RKO (cell line): ENCODE data around the gene HES6.

ENCODE experiments used
- DNase-seq: peaks from one replicate; pipeline ENCODE4 v3.0.0-alpha.2; 2016; ENCODE audit warnings: low spot score

HES6 gene

DNA sequence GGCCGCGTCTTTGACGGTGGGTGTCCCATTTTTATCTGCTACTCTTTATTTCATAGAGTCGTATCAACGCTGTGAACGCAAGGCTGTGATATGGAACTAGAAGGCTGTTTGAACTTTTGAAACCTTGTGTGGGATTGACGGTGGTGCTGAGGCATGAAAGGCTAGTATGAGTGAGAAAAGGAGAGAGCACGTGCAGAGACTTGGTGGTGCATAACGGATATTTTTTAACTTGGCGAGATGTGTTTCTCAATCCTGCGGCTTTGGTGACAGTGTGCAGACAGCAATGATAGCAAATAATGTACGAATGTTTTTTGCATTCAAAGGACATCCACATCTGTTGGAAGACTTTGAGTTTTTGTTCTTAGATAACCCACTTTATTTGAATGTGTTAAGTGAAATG is 6.2 kb downstream of the HES6 start:
- DNase-seq, result no peak

DNA sequence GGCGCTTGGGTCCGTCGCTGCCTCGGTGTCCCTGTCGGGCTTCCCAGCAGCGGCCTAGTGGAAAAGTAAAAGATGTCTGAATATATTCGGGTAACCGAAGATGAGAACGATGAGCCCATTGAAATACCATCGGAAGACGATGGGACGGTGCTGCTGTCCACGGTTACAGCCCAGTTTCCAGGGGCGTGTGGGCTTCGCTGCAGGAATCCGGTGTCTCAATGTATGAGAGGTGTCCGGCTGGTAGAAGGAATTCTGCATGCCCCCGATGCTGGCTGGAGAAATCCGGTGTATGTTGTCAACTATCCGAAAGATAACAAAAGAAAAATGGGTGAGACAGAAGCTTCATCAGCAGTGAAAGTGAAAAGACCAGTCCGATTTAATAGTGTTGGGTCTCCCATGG is 8.0 kb downstream of the HES6 start:
- DNase-seq, result no peak

DNA sequence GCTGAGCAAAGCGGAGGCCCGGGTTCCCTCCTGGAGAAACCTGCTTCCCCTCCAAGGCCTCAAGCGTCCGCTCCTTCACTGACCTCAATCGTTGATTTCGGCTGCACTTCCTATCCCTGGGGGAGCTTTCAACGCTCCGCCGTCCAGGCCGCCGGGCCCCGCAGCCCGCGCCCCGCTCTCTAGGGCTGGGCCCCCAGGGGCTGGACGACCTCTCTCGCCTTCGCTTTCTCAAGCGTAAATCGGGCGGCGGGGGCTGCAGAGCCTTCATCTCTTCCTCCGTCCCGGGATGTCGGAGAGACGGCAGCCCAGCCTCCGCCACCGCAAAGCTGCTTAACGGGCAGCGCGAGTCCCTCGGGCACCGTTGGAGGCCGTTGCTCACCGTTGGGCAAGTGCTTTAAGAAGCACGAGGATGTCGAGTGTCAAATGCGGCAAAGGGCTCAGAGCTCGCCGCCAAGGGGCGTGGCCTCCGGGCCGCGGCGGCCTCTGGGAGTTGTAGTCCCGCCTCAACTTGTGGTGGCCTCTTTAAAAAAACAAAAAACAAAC is 8.5 kb downstream of the HES6 start:
- no peak for DNase-seq

DNA sequence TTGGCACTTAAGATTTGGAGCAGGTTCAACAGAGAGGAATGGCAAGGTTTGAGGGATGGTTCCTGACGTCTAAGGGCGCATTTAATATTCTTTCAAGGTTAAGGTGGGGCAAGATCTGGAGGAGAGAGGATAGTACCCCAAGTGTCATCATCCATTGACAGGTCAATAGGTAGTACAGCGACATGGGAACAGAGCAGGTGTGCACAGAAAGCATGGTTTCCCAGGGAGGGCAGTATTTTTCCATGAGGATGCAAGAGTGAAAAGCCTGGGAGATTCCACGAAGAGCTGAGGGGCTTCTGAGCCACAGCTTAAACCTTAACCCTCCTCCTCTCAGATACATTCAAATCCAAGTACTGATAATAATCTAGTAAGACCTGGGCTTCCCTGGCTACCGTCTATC is 9.1 kb downstream of the HES6 start:
- no peak for DNase-seq

DNA sequence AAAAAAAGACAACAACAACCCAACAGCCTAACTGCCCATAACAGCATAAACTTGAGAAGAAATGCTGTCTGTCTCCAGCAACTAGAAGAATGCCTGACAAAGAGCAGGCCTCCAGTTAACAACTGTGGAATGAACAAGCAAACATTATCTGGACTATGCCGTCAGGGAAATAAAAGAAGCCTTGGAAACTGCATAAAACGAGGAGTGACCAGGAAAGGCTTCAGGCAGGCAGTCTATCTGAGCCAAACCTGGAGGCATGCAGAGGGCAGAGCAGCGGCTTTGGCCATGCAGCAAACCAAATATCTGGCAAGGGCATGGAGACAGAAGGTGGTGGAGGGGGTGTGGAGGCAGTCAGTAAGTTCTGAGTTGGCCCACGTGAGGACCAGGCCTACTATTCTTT is 11.1 kb downstream of the HES6 start:
- DNase-seq, result no peak

DNA sequence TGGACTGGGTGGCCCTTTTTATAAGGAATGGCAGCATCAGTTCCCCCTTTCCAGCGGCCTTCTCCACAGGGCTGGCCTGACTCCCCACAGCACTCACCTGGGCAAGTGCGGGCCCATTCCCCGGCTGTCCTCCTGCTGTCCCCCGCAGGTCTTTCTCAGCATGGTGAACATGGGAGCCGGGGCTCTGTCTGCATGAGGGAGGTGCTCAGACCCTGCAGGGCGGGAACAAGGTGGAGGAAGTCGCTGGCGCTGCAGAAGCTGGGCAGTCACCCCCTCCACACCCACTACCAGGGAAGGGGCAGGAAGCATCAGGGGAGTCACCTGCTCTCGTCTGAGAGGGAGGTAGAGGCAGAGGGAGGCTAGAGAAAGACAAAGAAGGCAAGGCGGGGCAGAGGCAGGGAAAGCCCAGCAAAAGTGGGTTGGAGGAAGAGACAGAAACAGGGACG is 12.2 kb downstream of the HES6 start:
- no peak for DNase-seq

DNA sequence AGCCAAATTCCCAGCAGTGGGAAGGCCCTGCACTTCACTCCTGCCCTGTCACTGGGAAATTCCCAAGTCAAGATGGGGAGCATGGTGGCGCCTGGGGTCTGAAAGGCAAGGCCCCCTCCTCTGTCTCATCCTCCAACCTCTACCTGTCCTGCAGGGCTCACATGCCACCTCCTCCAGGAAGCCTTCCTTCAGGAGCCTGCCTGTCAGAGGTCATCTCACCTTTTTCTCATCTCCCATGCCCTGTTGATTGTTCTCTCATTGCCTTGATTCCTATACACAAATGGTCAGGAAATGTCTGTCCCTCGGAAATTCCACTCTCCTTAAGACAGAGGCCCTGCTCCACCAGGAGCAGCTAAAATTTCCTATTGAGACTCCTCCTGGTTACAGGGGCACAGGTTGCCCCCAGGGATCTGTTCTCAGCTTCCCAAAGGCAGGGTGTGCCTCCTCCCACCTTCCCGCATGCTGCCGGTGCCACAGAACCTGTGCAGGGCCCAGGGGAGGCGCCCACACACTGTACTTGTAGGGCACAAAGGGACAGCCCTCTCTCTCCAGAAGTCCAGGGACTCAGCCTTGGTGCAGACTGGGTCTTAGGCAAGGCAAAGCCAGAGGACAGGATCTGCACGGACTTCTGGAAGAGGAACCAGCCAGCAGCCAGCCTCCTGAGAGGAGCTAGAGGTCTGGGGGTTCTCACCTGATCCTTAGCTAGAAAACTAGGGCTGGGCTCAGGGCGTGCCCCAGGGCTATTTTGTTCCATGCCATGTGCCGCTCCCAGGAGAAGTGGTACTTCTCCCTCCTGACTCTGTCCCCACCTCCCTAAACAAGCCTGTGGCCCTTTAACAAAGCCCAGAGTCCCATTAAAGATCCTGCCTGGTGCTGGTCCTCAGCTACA is 12.9 kb downstream of the HES6 start:
- DNase-seq, result no peak

DNA sequence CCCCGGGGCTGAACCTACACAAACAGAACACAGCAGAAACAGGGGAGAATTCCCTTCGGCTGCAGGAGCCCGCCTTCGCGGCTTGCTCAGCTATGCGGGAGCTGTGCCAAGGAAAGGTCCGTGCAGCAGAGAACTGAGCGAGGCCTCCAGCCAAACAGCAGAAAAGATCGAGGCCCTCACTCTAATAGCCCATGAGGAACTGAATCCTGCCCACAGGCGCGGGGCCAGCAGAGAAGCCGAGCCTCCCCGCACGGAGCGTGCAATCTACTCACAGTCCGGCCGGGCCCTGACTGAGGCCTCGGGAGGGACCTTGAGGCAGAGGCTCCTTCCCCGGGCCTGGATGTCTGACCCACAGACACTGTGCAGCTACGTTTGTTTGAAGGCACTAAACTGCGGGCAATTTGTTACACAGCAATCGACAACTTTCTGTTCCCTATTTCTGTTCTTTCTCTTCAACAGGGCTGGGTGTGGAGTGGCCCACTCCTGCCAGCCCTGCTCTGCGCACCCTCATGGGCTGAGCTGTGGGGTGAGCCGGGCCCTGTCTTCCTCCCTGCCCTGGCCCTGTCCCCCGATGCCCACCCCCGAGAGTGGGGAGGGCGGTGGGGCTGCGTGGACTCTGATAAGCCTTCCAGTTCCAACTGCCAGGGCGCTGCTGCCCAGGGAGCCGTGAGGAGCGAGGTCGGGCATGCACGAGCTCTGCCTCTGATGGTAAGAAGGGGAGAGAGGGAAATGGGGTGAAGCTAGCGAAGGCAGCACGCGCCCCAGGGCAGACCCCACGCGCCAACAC is 13.7 kb downstream of the HES6 start:
- no peak for DNase-seq

DNA sequence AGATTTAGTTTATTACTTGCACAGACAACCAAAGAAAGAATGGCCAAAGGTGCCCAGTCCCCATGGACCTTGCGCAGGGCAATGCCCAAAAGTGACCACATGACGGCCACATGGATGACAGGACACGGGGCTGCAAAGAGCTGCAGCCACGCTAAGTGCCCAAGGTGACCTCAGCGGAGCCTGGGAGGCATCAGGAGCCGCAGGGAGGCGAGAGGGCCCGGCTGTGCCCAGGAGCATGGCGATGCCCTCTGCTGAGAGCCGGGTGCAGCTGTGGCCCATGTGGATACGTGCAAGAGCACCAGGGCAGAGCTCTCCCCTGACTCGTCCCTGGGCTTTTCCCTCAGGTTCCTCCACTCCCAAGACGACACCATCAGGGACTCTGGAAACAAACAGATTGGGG is 14.7 kb downstream of the HES6 start:
- no peak for DNase-seq

DNA sequence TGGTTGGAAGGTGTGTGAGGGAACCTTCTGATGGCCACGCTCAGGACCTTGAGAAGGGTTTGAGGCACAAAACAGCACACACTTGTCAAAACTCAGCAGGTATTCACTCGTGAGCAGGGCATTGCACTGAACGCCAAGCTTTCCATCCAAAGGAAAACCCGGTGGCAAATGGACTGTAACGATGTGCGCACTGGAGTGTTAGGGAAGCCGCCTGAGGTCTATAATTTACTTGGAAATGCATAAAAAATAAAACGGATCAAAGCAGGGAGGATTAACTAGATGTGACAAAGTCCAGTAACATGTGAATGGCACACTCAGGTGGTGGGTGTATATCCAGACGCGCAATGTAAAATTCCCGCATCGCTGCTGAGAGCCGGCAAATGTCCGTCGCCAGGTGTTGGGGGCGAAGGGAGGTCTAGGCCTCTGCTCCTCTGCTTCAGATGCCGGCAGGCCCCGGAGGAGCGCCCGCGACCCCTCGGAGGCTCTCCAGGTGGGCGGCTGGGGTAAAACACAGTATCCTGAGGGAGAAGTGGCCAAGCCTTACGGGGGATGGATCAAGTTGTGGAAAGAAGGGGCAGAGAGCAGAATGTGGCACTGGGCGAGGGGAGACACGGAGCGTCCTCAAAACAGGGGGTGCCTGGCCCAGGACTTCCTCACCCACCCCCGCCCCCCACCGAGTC is 15.3 kb downstream of the HES6 start:
- no peak for DNase-seq

DNA sequence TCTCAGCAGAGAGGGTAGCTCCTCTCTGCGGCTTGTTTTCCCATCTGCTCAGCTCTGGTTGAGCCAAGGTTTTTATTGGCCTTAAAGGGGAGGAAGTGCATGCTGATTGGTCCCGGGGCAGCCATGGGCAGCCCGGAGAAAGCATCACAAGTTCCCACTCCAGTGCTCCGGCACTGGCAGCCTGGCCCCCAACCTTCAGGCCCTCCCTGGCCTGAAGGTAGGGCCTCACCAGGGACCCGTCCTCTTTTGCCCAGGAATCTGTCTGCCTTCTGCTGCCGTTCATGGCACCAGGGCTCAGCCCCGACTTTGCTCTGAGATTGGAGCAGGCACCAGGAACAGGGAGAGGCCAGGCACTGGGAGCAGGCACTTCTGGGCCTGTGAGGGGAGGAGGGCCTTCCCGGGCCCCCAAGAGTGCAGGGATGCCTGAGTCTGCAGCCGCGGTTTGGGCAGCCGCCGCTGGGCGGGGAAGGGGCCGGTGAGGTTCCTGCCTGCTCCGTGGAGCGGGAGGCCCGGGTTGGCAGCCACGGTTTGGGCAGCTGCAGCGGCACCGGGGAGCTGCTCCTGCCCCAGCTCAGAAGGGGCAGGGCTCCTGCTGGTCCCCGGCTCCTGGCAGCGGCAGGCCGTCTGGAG is 18.8 kb downstream of the HES6 start:
- no peak for DNase-seq

DNA sequence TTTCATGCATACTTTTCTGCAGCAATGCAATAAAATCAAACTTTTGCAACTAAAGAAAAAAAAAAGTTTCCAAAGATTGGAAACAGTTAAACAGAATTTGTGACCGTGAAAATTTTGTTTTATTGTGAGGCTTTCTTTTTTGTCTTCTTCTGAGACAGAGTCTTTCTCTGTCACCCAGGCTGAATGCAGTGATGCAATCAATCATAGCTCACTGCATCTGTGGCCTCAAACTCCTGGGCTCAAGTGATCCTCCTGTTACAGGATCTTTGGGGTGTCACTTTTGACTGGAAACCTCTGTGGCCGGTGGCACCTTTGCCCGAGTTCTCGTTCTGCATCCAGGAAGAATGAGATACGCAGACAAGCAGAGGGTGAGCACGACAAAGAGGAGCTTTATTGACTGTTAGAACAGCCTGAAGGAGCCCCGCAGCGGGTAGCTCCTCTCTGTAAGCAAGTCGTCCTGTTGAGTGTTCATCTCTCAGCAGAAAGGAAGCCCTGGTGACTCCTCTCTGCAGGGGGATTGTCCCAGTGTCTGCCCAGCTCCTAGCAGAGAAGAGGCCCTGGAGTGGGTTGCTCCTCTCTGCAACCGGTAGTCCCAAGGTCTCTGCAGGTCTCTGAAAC is 19.5 kb downstream of the HES6 start:
- DNase-seq, result no peak

DNA sequence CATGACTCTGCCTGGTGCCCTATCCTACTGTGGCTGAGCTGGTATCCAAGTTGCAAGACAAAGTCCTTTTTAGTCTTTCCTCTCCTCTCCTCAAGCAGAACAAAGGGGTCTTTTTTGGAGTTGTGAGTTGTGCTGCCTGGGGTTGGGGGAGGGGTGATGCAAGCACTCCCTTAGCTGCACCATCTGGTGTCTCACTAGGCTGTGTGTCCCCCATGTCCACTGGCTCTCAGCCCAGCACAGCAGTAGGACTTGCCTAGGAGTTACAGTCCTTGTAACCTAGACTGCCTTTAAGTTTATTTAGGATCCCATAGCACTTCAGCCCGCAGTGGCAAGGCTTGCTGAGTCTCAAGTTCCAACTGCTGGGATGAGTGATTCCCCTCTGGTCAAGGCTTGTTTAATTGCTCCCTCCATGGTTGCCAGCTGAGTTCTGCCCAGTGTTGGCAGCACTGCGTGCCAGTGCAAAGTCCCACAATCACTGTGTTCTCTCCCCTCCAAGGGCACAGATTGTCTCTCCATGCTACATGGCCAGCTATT is 23.1 kb downstream of the HES6 start:
- no peak for DNase-seq

DNA sequence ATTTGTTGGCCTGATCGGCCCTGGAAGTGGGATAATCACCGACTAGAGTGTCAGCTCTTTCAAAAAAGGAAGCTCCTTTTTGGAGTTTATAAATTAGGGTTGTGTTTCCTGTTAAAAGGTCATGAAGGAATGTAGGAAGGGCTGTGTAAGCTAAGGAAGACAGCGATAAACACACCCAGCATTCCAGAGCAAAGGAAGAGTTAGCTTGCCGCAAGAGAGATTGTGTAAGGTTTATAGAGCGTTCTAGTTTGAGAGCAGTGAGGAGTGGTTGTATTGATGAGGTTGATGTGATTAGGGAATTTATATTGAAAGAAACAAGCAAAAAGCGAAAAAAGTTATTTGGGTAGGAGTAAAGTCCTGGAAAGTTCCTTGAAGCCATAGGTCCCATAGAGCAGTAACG is 32.8 kb downstream of the HES6 start:
- no peak for DNase-seq

DNA sequence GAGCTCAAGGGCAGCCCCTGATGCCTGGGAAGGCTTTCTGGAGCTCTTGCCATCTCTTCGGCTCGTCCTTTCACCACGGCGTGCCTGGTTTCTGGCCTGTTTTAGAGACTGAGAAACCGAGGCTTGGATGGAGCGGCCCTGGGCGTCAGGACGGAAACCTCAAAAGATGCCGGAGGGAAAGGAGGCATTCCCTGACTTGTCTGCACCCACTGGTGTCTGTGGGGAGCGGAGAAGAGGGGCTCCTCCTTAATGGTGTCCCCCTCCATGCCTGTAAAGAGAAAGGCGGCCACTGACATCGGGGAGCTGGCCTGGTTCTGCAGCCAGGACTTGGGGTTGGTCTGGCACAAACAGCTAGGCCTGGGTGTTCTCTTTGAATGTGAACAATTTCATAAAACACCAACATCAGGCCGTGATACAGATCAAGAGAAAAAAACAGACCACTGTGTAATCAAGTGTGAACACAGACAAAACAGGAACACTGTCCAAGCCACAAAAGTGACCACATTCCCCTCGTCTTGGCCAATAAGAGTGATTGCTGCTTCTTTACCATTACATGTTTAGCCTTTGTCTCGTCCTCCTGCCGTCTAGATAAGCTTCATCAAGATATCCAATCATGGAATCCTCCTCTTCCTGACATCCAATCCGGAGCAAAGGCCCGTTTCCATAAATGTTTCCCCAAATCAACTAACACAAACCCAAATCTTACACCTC is 35.7 kb downstream of the HES6 start:
- no peak for DNase-seq

DNA sequence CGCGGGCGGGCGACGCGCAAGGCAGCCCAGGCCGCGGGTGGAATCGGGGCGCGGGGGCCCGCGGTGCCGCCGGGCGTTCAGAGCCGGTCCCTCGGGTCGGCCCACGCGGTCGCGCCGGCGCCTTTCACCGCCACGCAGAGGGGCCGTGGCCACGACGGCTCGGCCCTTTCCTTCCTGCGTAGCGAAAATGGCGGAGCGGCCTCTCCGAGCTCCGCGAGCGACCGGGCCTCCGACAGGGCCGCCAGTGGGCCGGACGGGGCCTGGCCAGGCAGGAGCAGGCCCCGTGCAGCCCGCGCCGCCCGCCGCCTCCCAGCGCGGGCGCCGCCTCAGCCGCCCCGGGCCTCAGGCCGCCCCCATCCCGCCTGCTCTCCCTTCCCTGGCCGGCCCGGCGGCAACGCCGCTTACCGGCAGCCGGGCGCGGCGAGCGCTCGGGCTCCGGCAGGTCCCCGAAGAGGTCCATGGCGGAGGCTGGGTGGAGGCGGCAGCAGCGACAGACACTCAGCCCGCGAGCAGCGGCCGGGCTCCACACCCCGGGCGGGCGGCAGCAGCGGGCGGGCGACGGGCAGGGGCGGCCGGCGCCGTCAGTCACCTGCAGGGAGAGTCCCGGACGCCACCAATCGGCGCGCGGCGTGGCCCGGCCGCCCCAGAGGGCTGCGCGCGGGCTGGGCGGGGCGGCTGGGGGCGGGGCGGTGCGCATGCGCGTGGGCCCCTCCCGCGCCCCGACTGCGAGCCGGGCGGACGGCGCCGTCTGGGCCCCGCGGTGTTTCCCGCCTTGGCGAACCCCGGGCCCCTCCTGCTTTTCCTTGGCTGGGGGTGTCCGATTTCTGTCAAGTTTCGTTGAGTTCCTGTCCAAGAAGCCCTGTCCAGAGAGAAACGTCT is 36.5 kb downstream of the HES6 start, which contains the start of gene ILKAP:
ILKAP (minus strand) TSS at position 602 of the 879 bp plus-strand sequence; CDS start at position 460, 142 bp downstream.
- DNase-seq, result peak; percentile 88

DNA sequence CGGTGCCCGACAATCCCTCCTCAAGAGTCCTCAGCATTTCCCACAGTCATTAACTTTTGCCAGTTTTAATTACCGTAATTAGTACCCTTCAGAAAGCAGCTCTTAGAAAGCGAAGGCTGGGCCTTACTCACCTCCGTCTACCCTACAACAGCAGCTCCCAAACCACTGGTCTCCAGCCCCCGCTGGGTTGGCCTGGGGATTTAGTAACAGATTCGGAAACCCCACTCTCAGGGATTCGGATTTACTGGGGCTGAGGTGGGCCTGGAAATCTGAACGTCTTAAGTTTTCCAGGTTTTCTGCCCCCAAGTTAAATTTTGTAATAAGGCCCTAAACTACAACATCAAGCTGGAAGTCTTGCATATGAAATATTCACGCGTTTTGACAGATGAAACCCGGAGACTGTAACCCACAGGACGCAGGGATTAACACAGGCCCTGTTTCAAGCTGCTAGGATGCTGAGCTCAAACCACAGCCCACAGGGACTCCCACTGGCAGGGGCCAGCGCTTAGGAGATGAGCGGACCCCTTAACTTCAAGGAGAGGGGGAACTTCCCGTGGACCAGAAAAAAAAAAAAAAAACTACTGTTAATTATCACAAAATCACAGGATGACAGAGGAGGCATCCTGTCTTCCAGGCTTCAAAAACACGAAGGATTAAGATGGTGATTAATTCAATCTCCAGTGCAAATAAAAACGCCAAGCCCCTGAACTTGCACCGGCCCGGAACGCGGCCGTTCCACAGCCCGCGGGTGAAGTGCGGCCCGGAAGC is 37.3 kb downstream of the HES6 start:
- DNase-seq, result peak; percentile 45

DNA sequence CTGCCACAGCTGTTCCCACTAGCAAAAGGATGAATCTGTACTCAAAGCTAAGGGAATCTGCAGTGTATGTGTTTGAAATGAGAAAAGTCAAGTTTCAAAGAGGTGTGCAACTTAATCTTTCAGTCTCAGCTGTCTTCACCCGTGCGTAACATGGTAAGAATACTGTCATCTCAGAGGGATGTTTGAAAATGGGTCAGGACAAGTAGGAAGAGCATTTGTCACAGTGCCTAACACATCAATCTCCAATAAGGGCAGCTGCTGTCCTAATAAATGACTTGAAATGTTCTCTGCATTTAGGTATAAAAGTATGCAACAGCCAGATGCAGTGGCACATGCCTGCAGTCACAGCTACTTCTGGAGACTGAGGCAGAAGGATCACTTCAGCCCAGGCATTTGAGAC is 49.4 kb downstream of the HES6 start:
- DNase-seq, result no peak
